GM04503 (cell line): ENCODE measurements around the gene CDK5RAP2.
A peak's percentile ranks its signal among the peaks of the same experiment; 100 is the strongest.

Experiments used
- DNase-seq: peaks from one replicate; pipeline ENCODE4 v3.0.0-alpha.2; 2012; ENCODE audit warnings: low read depth

Gene CDK5RAP2

GRCh38 chr9:120381839-120382238 lies 198.1 kb downstream of the CDK5RAP2 start:
- no peak for DNase-seq

- no peak for DNase-seq
These were observed 200.4 kb downstream of the CDK5RAP2 start for GRCh38 chr9:120379611-120380010.

DNA sequence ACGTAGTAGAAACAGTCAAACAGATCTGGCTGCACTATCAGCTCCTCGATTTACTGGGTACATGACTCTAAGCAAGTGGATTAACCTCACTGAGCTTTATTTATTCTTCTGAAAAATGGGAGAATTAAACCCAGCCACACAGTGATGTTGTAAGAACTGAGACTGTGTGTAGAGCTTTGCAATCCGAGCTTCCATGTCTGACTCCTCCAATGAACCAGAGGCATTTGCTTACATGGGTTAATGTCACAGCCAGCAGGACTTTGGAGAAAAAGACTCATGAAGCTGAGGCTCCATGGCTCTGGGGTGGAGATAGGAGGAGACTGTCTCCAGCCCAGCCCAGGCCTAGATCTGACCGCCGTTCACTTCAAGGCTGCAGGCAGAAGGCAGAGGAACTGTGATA lies 201.3 kb downstream of the CDK5RAP2 start:
- no peak for DNase-seq

- no peak for DNase-seq
These were observed 202.5 kb downstream of the CDK5RAP2 start for GRCh38 chr9:120377268-120378159.

DNA sequence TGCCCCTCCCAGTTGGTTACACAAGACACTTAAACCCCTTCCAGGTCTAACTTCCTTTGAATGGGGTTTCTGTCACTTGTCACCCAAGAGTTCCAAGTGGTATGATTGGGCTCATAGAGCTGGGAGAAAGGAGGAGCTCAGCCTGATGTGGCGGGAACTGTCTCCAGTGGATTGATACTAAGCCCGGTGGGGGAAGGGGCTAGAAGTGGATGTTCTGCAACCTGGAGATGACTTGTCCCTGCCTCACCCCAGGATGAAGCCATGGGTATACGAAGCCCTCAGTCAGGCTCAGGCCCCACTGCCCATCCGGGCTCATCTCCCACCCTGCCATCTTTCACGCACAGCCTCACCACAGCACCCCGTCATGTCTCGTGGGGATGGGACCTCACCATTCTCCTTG lies 203.9 kb downstream of the CDK5RAP2 start:
- DNase-seq: no peak

DNA sequence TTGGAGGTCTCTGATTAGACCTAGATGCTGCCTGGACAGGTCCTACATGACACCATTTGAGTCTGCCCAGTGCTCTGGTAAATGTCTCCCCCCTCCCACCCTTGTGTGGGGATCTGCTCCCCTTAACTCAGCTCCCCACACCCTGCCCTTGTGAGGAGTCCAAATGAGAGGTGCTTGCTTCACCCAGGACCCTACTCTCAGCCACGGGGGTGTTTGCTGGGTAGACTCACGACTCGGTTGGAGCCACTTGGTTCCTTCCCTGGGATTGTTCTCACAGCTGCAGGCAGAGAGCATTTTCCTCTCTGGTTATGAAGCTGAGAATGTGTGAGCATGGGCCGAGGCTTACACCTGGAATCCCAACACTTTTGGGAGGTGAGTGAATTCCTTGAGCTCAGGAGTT lies 204.7 kb downstream of the CDK5RAP2 start:
- DNase-seq: no peak

GRCh38 chr9:120374817-120375216 lies 205.2 kb downstream of the CDK5RAP2 start:
- DNase-seq: no peak

DNA sequence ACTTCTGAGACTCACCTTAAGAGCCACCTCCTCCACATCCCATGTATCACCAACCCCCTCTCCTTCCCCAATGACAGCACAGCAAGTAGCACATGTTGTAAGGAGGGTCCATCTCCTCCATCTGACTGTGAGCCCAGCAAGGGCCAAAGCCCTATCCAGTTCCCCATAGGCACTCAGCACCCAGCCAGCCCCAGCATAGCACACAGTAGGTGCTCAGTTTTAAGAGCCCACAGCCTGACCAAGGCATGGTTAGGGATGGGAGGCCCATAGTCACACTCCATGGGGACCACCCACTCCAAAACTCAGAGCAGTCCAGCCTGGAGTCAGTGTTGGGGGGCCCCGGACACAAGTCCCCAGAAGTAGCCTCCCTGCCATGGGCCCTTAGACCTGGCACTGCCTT lies 205.7 kb downstream of the CDK5RAP2 start:
- DNase-seq: no peak

DNA sequence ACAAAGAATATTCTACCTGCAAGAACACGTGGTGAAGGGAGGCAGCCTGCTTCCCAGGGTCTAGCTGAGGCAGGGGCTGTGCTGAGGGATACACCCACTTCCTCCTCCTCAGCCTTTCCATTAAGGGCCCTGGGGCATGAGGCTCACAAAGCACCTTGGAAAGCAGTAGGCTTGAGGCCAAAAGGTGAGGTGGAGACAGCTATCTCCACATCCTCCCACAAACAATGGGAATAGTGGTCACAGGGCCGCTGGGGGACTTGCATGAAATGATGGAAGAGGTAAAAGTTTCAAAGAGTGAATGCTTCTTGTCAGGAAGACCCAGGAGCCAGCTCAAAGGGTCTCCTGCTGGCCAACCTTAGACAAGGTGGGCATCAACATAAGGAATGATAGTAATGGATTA lies 207.9 kb downstream of the CDK5RAP2 start:
- DNase-seq: no peak

- DNase-seq: no peak
These were observed 210.3 kb downstream of the CDK5RAP2 start for GRCh38 chr9:120369608-120370220.

- no peak for DNase-seq
These were observed 211.2 kb downstream of the CDK5RAP2 start for GRCh38 chr9:120368799-120369198.

- DNase-seq: peak; percentile 84
These were observed 213.3 kb downstream of the CDK5RAP2 start for GRCh38 chr9:120366644-120367019.

DNA sequence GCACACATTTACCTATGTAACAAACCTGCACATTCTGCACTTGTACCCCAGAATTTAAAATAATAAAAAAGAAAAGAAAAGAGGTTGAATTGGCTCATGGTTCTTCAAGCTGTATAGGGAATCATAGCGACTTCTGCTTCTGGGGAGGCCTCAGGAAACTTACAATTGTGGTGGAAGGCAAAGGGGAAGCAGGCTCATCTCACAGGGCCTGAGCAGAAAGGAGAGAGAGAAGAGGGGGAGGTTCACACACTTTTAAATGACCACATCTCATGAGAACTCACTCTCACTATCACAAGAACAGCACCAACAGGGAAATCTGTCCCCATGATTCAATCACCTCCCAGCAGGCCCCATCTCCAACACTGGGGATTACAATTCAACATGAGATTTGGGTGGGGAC lies 214.6 kb downstream of the CDK5RAP2 start:
- DNase-seq: no peak

DNA sequence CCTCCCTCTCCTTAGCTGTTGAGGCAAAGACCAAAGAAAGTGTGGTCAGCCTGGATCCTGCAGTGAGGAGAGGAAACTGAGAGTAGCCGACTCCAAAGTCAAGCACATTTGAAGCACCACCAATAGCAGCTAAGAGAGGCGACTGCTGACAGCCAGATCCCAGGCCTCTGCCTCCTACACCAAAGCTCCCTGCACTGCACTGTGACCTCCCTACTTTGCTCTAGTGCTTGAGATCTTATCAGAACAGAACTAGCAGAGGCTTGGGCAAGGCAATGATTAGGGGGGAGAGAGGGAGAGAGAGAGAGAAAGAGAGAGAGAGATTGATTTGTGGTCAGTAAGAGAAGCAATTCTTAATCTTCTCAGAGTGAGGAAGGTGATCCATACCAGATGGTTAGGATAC lies 216.3 kb downstream of the CDK5RAP2 start:
- DNase-seq: no peak

GRCh38 chr9:120362446-120362845 lies 217.5 kb downstream of the CDK5RAP2 start:
- no peak for DNase-seq

DNA sequence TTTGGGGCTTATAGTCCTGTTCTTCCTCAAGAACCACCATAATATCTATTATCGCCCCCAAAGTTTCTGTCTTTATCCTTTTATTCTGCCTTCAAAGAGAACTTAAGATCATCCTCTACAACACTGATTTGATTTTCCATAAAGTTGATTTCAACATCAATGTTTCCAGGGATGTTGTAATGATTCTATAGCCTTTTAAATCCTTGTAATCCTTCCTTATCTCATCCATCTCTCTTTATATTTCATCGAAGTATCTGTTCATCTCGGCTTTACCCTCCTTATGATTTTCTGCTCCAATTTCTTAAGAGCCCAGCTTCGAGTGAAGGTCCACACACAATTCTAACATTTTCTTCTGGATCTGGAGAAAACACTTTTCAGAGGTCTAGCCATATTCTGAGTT lies 218.4 kb downstream of the CDK5RAP2 start:
- no peak for DNase-seq

- no peak for DNase-seq
These were observed 219.5 kb downstream of the CDK5RAP2 start for GRCh38 chr9:120360510-120360909.

GRCh38 chr9:120360046-120360445 lies 219.9 kb downstream of the CDK5RAP2 start:
- no peak for DNase-seq

DNA sequence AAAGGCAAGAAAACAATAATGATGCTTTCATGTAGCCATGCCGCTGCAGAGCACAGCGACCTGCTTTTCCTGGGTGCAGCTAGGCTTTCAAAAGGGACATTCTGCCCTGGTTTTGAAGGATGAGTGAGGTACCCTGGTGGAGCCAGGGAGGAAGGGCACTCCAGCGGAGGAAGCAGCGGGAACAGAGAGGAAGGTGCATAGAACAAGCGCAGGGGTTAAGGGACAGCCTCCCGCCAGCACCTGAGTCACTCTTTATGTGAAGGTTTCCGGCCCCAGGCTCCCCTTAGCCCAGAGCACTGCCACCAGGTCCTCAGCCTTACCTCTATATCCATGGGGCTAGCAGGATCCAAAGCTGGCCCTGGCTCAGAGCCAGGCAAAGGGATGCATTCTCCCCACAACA lies 221.1 kb downstream of the CDK5RAP2 start:
- no peak for DNase-seq

DNA sequence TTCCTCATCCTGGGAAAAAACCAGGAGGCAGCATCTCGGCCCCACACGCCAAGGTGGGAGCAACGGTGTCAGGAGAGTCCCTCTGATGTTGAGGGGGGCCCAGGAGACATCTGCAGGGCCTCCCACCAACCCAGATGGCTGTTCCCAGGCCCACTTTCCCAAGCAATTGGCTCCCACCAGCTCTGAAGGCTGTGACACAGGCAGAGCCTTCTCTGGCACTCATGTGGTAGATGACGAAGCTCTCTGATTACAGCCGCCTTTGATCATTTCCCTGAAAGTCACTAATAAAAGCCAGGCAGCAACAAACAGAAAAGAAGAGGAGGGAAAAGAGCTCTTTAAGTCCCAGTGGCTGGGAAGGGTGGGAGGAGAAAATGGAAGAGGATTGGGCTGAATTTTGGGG lies 226.5 kb downstream of the CDK5RAP2 start:
- no peak for DNase-seq

DNA sequence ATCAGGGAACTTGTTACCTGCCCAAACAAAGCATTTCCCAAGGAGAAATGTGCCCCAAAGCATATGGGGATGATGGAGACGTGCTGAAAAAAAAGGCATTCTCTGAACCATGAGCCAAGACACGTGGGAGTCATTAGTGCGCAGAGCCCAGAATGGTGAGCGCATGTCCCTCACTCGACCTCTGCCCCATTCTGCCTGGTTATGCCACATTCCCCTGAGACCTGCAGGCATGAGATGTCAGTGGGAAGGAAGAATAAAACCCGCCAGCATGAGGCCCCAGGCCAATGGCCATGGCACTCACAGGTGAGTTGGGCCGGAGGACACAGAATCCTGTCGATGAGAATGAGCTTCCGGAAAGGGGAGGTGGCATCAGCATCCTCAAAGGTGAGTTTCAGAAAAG lies 228.9 kb downstream of the CDK5RAP2 start:
- no peak for DNase-seq

DNA sequence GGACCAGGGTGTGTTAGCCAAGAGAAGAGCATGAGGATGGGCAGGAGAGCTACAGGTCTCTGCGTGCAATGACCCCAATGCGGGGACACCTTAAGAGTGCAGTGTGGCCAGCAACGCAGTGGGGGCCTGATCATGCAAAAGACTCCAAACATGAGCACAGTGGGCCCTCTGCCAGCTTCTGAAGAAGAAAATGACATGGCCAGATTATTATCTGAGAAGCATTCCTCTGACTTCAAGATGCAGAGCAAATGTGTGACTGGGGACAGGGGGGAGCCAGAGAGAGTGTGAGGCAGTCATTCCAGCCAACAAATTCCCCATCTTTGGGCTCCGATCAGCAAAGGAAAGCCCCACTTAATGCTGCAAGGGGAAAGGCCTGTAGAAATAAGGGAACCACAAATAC lies 229.4 kb downstream of the CDK5RAP2 start:
- DNase-seq: no peak

DNA sequence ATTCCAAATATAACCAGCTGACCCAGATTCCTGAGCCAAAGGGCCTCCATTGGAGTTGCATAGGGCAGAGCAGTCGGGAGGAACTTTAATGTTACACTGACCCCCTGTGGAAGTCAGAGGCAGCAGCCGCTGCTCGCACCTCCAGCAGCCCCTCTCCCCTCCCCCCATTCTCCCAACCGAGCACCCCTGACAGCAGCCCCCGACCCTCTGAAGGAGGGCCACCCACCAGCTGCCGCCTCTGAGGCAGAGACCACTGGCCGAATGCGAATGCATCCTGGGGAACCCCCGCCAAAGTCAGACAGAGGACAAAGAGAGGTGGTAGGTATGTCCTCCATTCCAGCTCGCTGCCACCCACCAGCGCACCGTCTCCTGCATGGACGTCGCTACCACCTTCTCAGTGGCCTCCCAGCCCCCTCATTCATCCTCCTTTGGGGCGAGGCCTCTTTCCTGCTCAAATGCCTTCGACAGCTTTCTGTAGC lies 231.0 kb downstream of the CDK5RAP2 start:
- no peak for DNase-seq

GRCh38 chr9:120345379-120345778 lies 234.6 kb downstream of the CDK5RAP2 start:
- DNase-seq: no peak
